ENCODE data around the gene BCAR3.
A peak's percentile ranks its signal among the peaks of the same experiment; 100 is the strongest.

Gene BCAR3

GRCh38 chr1:93615582-93616150, 66.0 kb downstream of the BCAR3 start:
- no peak for DNase-seq (ENCODE audit: low read depth)

GRCh38 chr1:93614986-93615581, 66.6 kb downstream of the BCAR3 start:
- peak; percentile 72 for DNase-seq (ENCODE audit: low read depth)

DNA sequence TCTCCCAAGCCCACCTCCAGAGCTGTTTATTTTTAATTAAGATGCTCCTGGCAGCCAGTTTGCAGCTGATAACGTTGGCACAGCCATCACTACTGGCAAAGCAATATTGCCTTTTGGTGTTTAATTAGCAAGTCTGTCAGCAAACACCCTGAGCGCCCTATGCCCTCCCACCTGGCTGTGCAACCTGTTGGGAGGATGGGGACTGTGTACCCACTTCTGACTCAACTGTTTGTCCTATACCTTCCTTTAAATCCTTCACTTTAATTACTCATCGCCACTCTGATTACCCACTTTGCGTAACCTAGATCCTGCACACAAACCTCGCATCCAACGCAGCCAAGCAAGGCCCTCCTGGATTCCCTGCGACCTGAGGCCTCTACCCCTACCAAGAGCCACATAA, 67.1 kb downstream of the BCAR3 start:
- no peak for DNase-seq (ENCODE audit: low read depth)

- no peak for DNase-seq (ENCODE audit: low read depth)
Observed at GRCh38 chr1:93613898-93614297, 67.7 kb downstream of the BCAR3 start.

DNA sequence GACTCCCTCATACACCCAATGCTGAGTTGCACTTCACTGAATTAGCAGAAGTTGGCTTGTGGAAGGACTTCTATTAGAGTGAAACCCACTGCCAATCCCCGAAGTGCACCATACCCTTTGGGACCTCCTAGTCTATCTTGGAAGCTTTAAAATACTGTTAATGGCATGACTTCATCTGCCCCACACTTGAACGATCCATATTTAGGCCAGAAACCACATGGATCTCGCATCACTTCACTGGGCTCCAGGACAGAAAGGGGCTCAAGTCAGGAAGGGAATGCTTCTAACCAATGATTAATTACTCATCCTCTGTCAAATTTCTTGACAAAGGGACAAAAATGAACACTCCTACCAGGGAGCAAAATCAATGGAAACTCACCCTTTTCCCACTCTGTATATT, 69.1 kb downstream of the BCAR3 start:
- no peak for DNase-seq (ENCODE audit: low read depth)

GRCh38 chr1:93611668-93612067, 70.0 kb downstream of the BCAR3 start:
- no peak for DNase-seq (ENCODE audit: low read depth)

GRCh38 chr1:93609536-93609935, 72.1 kb downstream of the BCAR3 start:
- no peak for DNase-seq (ENCODE audit: low read depth)

GRCh38 chr1:93608187-93609109, 73.2 kb downstream of the BCAR3 start:
- DNase-seq (ENCODE audit: low read depth) = no peak

DNA sequence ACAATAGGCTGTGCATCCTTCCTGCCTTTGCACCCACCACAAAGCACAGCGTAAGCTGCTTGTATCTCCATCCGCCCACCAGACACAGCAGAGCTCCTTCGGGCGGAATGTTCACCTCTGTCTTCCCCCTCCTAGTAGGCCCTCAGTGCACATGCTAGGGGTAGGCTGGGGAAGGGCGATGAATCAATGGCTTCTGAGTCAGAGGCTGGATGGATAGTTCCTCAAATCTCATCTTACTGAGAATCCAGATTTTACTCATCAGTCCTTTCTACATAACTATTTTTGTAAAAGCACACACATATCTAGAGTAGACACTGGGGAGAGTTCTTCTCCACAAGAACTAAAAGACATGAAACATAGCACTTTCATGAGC, 73.8 kb downstream of the BCAR3 start:
- no peak for DNase-seq (ENCODE audit: low read depth)

- DNase-seq (ENCODE audit: low read depth) = peak; percentile 86
Observed at GRCh38 chr1:93605812-93606512, 75.7 kb downstream of the BCAR3 start.

- DNase-seq (ENCODE audit: low read depth) = no peak
Observed at GRCh38 chr1:93605026-93605568, 76.5 kb downstream of the BCAR3 start.

DNA sequence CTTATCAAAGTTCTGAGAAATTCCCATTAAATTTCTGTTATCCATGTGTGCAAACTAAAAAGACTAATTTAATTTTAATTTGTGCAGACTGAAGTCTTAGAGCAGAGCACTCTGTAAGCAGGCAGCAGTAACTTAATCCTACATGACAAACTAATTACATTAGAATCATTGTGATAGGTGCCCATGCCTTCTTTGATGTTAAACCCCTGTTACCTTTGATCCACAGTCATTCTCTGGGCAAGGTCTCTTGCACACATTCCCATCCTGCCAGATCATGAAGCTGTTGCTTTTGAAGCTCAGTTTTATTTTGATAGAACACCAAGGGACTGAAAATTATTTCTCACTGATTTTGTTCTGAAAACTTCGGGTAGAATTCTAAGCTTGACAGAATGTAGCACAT, 77.2 kb downstream of the BCAR3 start:
- no peak for DNase-seq (ENCODE audit: low read depth)

DNA sequence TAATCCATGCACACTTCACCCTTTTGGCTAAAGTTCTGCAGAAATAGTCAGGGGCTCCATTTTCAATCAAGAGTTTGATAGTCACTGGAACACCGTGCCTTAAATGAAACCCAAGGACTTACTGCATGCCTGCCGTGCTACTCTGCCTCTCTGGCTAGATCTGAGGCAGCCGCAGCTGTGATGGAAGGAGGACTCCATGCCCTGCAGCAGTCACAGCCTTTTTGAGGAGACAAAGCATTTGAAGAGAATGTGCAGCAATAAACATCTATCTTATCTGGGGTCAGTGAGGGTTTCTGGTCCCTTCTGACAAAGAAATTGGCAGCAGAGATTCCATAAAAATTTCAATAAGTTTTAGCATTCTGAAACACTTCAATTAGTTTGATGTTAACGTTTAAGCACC, 78.0 kb downstream of the BCAR3 start:
- DNase-seq (ENCODE audit: low read depth) = no peak

DNA sequence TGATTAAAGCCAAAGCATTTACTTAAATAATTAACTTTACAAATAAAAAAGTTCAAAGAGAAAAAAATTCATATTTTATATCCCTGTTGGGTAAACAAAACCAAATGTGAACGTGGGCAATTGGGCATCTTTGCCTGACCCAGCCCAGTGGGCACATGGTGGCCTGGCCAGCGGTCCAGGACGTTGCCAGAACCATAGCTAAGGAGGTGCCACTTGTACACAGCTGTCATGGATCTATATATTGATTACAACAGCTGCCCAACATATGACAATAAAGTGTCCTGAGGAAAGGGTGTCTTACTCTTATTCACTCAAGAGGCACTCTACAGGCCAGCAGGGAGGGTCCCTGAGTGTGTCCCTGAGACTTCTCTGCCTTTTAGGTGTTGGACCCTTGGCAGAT, 78.5 kb downstream of the BCAR3 start:
- DNase-seq (ENCODE audit: low read depth) = no peak

DNA sequence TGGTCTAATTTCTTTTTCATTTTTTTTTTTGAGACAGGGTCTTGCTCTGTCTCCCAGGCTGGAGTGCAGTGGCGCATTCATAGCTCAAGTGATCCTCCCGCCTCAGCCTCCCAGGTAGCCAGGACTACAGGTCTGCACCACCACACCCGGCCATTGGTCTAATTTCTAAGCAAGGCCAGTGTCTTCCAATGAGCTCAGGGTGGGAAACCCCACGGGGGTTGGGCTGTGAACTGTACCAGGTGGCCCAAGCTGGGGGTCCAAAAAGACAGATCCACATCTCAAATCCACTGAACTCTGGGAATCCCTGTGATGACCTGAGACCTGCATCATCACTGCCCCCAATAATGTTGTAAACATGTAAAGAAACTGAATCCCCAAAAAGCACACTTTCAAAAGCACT, 79.5 kb downstream of the BCAR3 start:
- DNase-seq (ENCODE audit: low read depth) = no peak

GRCh38 chr1:93601686-93602085, 80.0 kb downstream of the BCAR3 start:
- no peak for DNase-seq (ENCODE audit: low read depth)

DNA sequence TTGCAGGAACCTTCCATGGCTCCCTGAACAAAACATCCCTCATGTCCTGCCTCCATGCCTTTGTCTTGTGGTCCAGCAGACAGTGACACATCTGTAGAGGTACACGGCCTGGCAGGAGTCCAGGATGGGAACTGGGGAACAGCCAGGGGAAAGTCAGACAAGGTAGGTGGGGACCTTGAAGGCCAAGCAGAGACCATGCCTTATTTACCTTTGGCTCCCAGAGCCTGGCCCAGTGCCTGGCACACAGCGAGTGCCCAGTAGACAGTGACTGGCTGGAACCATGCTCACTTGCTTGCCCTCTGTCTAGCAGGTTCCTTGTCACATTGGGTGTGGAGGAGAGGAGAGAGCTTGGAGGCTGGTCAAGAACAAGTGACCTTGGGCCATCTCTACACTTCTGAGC, 81.0 kb downstream of the BCAR3 start:
- no peak for DNase-seq (ENCODE audit: low read depth)

DNA sequence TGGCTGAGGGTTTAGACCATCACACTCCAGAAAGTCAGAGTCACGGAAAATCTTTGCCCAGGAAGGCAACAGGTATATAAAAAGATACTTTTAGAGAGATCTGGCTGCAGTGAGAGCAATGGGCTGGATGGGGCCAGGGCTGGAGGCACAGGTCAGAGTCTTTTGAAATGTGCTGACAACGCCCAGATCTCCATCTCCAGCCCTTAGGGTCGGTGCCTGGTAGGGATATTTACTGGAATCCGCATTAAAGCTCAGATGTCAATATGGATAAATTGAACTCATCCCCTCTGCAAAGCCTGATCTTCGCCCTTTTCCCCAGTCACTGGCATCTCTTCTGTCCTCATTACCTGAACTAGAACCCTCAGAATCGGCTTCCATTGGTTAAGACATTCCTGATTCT, 82.2 kb downstream of the BCAR3 start:
- no peak for DNase-seq (ENCODE audit: low read depth)

- no peak for DNase-seq (ENCODE audit: low read depth)
Observed at GRCh38 chr1:93598861-93599439, 82.7 kb downstream of the BCAR3 start.

DNA sequence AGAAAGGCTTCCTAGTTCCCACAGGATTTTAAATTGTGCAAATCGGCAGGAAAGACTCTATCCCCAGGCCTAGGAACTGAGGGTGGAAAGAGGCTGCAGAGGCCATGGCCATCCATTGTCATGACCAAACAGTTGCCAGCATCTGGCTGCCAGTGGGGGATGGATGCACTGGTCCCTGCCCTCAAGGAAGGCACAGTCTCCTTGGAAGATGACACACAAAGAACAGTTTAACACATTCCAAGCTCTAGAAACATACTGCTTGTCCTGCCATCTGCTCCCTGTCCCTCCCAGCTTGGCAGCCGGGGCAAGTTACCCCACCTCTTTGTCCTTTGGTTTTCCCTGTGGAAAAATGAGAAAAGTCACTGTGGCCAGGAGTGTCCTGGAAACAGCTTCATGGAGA, 83.2 kb downstream of the BCAR3 start:
- no peak for DNase-seq (ENCODE audit: low read depth)

- peak; percentile 53 for DNase-seq (ENCODE audit: low read depth)
Observed at GRCh38 chr1:93597709-93598108, 83.9 kb downstream of the BCAR3 start.
